Upper lobe of right lung (tissue), 1 donor: ENCODE measurements around the gene PTPN3. TPM values are rescaled to one million over a fixed set of nuclear protein-coding genes. Genes with fewer than 3 reads are reported as not detected.

Experiments
- ATAC-seq: fragments of 200-7000 bp; cut with Tn5 transposase; one replicate; pipeline ENCODE4 v1.9.1; 2020; ENCODE audit warnings: mild to moderate bottlenecking, moderate library complexity
- DNase-seq: peaks from one replicate; pipeline ENCODE4 v3.0.0-alpha.2; 2020
- H3K27ac ChIP-seq: fragments of 200-600 bp; one replicate; pipeline ENCODE4 v1.8.0; 2022
- H3K27me3 ChIP-seq: fragments of 200-600 bp; one replicate; pipeline ENCODE4 v1.8.0; 2022; ENCODE audit warnings: mild to moderate bottlenecking
- H3K36me3 ChIP-seq: fragments of 200-600 bp; one replicate; pipeline ENCODE4 v1.8.0; 2022
- H3K4me1 ChIP-seq: fragments of 200-600 bp; one replicate; pipeline ENCODE4 v1.8.0; 2022
- H3K4me3 ChIP-seq: fragments of 200-600 bp; one replicate; pipeline ENCODE4 v1.8.0; 2022; ENCODE audit warnings: mild to moderate bottlenecking
- H3K9me3 ChIP-seq: fragments of 200-600 bp; one replicate; pipeline ENCODE4 v1.8.0; 2022
- intact Hi-C: fragments of 100-400 bp; cut with DNase I; formaldehyde crosslinking; loops from one replicate; pipeline ENCODE4 v1.11.0; 2022
- total RNA-seq: library from RNA; stranded (reverse); fragmentation: NEBNext Ultra II Directional; extraction: Animal tissue kit (Norgen Biotek cat#: 25700); gene quantifications from one replicate; pipeline ENCODE4 v1.2.1, GENCODE V29; 2021
- TF ChIP-seq, protein P1 (sequence below): fragments of 200-600 bp; IDR thresholded peaks from one replicate; pipeline ENCODE4 v1.8.0; 2022; ENCODE audit warnings: antibody characterized with exemption
- donor health status: DM: no; HTN: yes; CAD: no; lungs with severe emphysema.

Gene PTPN3
- total RNA-seq, 1 donor from 2014 or later = 17.1 TPM

DNA sequence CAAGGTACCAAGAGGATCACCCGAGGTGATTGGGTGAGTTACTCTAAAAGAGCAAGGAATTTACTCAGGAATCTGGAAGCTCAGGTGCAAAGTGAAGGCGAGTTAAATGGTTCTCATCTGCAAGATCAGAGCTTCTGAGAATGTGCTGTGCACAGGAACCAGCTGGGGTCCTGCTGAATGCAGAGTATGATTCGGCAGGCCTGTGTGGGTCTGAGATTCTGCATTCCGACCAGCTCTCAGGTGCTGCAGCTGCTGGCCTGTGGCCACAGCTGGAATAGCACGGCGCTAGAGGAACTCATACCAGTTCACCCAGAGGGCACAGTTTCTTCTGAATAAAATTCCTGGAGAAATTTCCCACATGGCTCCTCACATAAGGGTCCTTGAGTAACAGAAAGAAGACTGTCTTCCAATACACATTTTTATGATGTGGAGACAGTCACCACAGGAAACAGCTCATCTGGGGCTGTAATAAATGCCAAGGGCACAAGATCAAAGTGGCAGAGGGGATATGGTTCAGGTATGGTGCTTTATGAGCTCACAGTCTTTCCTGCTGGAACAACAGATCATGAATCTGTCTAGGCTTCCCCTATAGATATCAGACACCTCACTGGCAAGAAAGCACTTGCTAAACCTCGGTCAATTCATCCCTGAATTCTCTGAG lies 83.9 kb downstream of the PTPN3 start:
- intact Hi-C loops = no loop called here
- Histone ChIP-seq H3K27ac (no peak overlapping the region), H3K9me3 (no peaks in the 10 kb centered on the region), H3K4me1 (no peaks in the 10 kb centered on the region), H3K36me3 (no peaks in the 10 kb centered on the region), H3K27me3 (no peaks in the 10 kb centered on the region), H3K4me3 (no peak overlapping the region)
- ATAC-seq = peak; percentile 40
- no peak for DNase-seq
- TF ChIP-seq, protein P1, sequence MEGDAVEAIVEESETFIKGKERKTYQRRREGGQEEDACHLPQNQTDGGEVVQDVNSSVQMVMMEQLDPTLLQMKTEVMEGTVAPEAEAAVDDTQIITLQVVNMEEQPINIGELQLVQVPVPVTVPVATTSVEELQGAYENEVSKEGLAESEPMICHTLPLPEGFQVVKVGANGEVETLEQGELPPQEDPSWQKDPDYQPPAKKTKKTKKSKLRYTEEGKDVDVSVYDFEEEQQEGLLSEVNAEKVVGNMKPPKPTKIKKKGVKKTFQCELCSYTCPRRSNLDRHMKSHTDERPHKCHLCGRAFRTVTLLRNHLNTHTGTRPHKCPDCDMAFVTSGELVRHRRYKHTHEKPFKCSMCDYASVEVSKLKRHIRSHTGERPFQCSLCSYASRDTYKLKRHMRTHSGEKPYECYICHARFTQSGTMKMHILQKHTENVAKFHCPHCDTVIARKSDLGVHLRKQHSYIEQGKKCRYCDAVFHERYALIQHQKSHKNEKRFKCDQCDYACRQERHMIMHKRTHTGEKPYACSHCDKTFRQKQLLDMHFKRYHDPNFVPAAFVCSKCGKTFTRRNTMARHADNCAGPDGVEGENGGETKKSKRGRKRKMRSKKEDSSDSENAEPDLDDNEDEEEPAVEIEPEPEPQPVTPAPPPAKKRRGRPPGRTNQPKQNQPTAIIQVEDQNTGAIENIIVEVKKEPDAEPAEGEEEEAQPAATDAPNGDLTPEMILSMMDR = no peak

- intact Hi-C loops = no loop called here
- ATAC-seq = peak; percentile 23
- H3K27me3 ChIP-seq = no peaks in the 10 kb centered on the region
- TF ChIP-seq, protein P1 = peak; percentile 66
- no peak overlapping the region for H3K4me3 ChIP-seq
- no peaks in the 10 kb centered on the region for H3K9me3 ChIP-seq
- no peaks in the 10 kb centered on the region for H3K36me3 ChIP-seq
- no peaks in the 10 kb centered on the region for H3K4me1 ChIP-seq
- H3K27ac ChIP-seq = no peak overlapping the region
- no peak for DNase-seq
Measured at GRCh38 chr9:109411798-109412352, 86.2 kb downstream of the PTPN3 start.

DNA sequence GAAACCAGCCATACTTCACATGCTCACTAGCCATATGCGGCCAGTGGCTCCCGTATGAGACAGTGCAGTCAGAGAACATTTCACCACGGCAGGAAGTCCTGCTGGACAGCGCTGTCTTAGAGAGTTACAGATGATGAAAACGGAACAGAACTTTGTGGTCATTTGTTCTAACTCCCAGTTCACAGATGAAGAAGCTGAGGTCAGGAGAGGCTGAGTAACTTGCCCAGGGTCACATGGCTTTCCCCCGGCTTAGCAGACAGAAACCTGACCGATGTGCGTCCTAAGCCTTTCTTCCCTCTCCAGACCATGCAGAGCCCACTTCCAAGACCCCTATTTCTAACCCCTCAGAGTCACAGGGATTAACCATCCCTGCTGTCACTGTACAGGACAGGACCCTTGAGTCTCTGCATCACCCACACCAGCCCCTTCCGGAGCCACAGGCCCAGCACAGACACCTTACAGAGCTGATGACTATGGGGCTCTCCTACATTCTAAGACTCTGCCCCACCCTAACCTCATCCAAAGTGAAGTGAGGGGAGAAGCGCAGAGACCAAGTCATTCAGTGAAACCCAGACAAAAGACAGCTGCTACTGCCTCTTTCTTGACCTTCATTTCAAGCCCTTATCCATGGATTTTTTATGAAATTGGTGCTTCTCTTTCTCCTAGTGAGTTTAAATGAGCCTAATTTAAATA lies 86.9 kb downstream of the PTPN3 start:
- no peak overlapping the region for H3K27ac ChIP-seq
- H3K36me3 ChIP-seq = peaks cover 3% of the 10 kb centered on the region
- intact Hi-C loops = no loop called here
- no peaks in the 10 kb centered on the region for H3K4me1 ChIP-seq
- no peaks in the 10 kb centered on the region for H3K27me3 ChIP-seq
- H3K9me3 ChIP-seq = no peaks in the 10 kb centered on the region
- TF ChIP-seq, protein P1 = no peak
- DNase-seq (no peak), ATAC-seq (peak; percentile 4)
- no peak overlapping the region for H3K4me3 ChIP-seq

DNA sequence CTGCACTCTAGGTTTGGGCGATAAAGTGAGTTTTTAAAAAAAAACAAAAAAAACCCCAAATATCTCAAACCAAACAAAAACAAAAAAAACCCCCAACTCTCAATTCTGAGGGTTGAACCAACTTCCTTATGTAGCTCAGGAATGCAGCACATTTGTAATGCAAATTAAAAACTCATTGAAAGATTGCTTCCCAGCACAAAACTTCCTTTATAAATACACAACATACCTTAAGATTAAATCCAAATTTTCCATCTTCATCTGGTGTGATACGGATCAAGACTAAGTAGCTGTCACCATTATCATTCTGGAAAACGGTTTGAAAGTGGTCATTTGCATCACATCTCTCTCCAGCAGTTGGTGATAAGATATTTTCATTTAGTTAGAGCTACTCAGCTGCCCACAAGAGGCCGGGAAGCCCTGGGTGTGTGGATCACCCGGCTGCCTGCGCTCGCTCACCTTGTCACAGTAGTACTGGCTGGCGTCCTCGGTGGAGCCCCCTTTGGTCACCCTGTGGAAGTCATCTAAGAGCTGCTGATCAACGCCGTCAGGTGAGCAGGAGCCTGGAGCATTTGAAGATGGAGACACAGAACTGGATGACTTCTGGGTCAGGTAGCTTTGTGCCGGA lies 88.2 kb downstream of the PTPN3 start:
- intact Hi-C loops = no loop called here
- no peak overlapping the region for H3K27ac ChIP-seq

DNA sequence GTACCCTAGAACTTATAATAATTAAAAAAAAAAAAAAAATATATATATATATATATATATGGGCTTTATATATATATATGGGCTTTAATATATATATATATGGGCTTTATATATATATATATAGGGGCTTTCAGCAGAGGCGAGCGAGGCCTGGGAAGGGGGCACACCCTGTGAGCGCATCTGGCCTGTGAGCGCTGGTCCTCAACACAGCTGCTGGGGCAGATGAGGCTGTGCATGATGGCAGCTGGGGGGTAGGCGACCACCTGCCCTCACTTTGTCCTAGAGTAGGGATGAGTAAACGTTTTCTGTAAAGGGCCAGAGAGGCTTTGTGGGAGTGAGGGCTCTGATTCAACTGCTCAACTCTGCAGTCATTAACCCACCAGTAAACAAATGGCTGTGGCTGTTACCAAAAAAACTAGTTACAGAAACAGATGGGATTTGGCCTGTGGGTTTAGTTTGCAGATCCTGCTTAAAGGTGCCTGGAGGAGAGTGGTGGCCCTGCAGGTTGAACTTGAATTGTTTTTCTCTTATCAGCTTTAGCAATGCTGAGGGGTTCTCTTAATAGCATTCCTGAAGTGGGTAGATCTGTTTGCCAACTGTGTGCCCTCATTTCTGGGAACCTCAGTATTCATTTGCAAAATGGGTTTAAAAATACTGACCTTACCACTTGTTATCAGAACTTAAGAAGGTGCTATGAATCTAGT lies 89.2 kb downstream of the PTPN3 start:
- TF ChIP-seq, protein P1 = no peak
- ATAC-seq (peak; percentile 65), DNase-seq (no peak)
- Histone ChIP-seq H3K4me1 (no peaks in the 10 kb centered on the region), H3K9me3 (no peaks in the 10 kb centered on the region), H3K36me3 (peaks cover 8% of the 10 kb centered on the region), H3K27me3 (no peaks in the 10 kb centered on the region), H3K4me3 (no peak overlapping the region), H3K27ac (no peak overlapping the region)
- intact Hi-C loops = no loop called here

More for the DNA sequence above, 88.2 kb downstream of the PTPN3 start:
- peak; percentile 11 for ATAC-seq
- TF ChIP-seq, protein P1 = no peak
- no peak for DNase-seq
- Histone ChIP-seq H3K36me3 (peaks cover 8% of the 10 kb centered on the region), H3K9me3 (no peaks in the 10 kb centered on the region), H3K27me3 (no peaks in the 10 kb centered on the region), H3K4me1 (no peaks in the 10 kb centered on the region), H3K4me3 (no peak overlapping the region)
